GM10266 (cell line): Measurements from ENCODE around the gene CAPZB.
A peak's percentile ranks its signal among the peaks of the same experiment; 100 is the strongest.

Experiments
- DNase-seq: peaks from one replicate; pipeline ENCODE4 v3.0.0; 2012; ENCODE audit errors: extremely low spot score
- CTCF ChIP-seq: IDR thresholded peaks from 2 replicates; pipeline ENCODE4 v1.5.1; 2012; ENCODE audit warnings: mild to moderate bottlenecking, low read depth; ENCODE audit not compliant: control insufficient read depth, insufficient read depth; ENCODE audit errors: missing control alignments

Gene CAPZB

GRCh38 chr1:19416145-19416544 lies 69.2 kb downstream of the CAPZB start:
- DNase-seq = no peak

GRCh38 chr1:19414515-19415121 lies 70.7 kb downstream of the CAPZB start:
- TF ChIP-seq CTCF = no peak
- no peak for DNase-seq

More at GRCh38 chr1:19416145-19416544, 69.2 kb downstream of the CAPZB start:
- TF ChIP-seq CTCF = no peak

- TF ChIP-seq CTCF = no peak
- no peak for DNase-seq
Observed at GRCh38 chr1:19413999-19414398, 71.3 kb downstream of the CAPZB start.

GRCh38 chr1:19412654-19413053 lies 72.7 kb downstream of the CAPZB start:
- TF ChIP-seq CTCF = no peak
- DNase-seq = no peak

GRCh38 chr1:19411612-19412011 lies 73.7 kb downstream of the CAPZB start:
- no peak for TF ChIP-seq CTCF
- DNase-seq = peak; percentile 36

GRCh38 chr1:19410393-19410792 lies 74.9 kb downstream of the CAPZB start:
- TF ChIP-seq CTCF = no peak
- DNase-seq = no peak

- DNase-seq = no peak
- TF ChIP-seq CTCF = no peak
Observed at GRCh38 chr1:19409477-19410341, 75.6 kb downstream of the CAPZB start.
